Ovary (tissue), 3 donors: Measurements from ENCODE around the gene LRP2.

Source experiments
- CTCF ChIP-seq, 3 donors: fragments of 450-650 bp in 2 of 3; fragments of 200-600 bp in 1 of 3; IDR thresholded peaks; one replicate each; pipeline versions ENCODE4 v1.5.1 to v1.8.0; 2016 to 2022; ENCODE audit warnings: antibody characterized with exemption in 3 of 3, mild to moderate bottlenecking in 1 of 3
- POLR2A ChIP-seq: fragments of 450-650 bp; IDR thresholded peaks from one replicate; pipeline ENCODE4 v1.6.1; 2017; ENCODE audit warnings: antibody characterized with exemption, mild to moderate bottlenecking, moderate library complexity
- donor health status: DM: no; HTN: no; CAD: no.

GRCh38 chr2:169397697-169398096 lies 35.4 kb upstream of the LRP2 start:
- TF ChIP-seq POLR2A = no peak
- no peak for TF ChIP-seq CTCF (IDR thresholded peaks at IDR 0.05)
